Activated T-cell treated with anti-CD3 and anti-CD28 coated beads for 24 hours (primary cell): Measurements from ENCODE around the gene OR6V1.
"Not testable (repeated sequence)": the region's sequence is repeated elsewhere in the genome, so short reads cannot be mapped to it uniquely, and the experiment has no call there.

ENCODE experiments used
- DNase-seq: peaks from one replicate; pipeline ENCODE4 v3.0.0-alpha.2; 2020; ENCODE audit warnings: low read depth

Gene OR6V1

GRCh38 chr7:143042790-143043271 is 9.3 kb upstream of the OR6V1 start:
- DNase-seq, result no peak

DNA sequence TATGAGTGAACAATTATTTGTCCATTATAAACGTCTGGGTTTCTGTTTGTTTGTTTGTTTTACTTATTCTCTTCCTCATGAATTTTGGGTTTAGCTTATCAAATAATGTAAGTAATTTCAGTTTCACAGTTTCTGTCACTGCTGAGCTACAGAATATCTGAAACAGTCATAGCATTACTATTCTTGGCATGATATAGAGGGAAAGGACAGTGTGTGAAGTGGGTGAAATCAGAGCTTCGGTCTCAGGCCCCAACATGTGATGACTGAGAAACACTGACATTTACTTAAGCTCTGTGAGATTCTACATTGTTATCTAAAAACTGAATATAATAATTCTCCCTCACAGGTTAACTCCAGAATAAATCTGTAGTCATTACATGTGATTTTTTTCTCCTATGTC is 8.8 kb upstream of the OR6V1 start:
- DNase-seq, result no peak

- DNase-seq, result no peak
Measured at GRCh38 chr7:143046426-143046851, 5.7 kb upstream of the OR6V1 start.

DNA sequence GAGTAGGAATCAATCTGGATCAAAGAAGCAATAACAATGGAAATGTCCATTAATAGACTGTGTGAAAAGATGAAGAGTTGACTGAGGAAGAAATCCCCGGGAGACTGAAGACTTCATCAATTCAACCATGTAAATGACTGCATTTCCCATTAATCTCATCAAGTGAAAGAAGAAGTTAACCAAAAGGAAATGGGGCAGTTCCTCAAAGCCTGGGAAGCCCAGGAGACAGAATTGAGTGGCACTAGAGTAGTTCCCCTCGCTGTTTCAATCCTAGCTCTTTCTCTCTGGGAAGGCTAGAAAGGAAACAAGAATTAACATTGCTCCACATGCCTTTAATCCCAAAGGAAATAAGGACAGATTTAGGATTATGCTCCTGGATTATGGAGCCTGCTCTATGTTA is 4.8 kb upstream of the OR6V1 start:
- DNase-seq, result no peak

DNA sequence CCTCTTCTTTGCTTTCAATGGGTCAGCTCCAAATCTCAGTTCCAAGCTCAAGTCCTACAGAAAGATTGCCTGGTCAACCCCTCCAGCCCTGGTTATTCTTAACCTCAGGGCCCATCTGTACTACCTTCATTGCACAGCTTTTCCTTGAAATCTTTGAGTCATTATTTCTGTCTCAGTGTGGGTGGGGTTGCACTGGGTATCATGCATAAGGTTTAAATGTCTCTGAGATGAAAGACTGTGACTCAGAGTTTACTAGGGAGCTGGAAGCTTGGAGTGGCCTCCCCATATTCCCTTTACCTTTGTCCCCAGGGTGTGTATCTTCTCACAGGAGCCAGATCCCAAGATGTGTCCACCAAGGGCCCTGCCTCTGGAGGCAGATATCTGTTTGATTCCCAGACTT is 3.3 kb upstream of the OR6V1 start:
- DNase-seq, result no peak

GRCh38 chr7:143049362-143049761 is 2.8 kb upstream of the OR6V1 start:
- no peak for DNase-seq

DNA sequence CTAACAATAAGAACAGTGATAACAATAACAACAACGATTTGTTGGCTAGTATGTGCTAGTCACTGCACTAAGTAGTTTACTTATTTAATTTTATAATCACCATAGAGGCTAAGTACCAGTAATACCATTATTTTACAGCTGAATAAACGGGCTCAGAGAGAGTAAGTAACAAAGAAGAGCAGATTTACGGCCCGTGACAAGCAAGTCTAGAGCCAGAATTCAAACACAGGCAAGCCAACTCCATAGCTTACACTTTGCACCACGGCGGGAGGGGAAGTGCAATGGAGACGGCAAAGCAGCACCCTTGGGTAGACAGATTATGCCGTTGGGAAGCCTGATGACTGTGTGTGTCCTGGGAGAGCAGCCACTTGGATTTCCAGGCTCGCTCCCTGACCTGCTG is 1.2 kb upstream of the OR6V1 start:
- no peak for DNase-seq

DNA sequence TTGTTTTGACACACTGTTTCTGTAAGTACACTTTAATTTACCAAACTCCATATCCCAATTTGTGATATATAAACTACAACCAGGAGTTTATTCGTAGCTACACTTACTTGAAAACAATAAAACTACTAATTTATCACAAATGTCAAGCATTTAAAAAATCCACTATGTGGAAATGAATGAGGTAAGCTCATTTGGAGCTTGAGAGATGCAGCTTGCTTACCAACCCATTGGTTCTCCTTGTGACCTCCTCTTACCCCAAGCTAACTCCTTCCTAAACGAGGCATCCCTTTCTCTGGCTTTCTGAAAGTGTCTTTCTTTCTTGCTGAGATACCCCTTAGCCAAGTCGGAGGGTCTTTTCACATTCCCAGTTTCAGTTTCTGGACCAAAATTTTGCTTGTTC is 2.5 kb downstream of the OR6V1 start:
- no peak for DNase-seq

- DNase-seq, result no peak
Measured at GRCh38 chr7:143055754-143056153, 3.6 kb downstream of the OR6V1 start.

DNA sequence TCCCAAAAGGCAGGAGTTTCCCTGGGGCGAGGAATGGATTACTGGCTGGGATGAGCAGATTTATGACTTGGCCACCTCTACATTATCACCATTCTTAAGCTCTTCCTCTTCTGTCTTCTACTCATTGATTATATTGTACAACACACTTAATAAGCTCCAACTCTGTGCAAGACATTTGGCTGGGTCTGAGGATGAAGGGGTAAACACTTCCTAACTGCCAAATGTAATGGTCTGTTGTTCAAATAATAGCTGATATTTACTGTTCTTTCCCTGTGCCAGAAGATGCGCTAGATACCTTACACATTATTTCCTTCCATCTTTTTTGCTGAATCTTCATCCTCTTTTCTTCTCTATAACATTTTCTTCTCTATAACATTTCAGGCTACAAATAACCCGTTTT is 11.6 kb downstream of the OR6V1 start:
- DNase-seq, result no peak

GRCh38 chr7:143068446-143068845 is 16.3 kb downstream of the OR6V1 start:
- no peak for DNase-seq

DNA sequence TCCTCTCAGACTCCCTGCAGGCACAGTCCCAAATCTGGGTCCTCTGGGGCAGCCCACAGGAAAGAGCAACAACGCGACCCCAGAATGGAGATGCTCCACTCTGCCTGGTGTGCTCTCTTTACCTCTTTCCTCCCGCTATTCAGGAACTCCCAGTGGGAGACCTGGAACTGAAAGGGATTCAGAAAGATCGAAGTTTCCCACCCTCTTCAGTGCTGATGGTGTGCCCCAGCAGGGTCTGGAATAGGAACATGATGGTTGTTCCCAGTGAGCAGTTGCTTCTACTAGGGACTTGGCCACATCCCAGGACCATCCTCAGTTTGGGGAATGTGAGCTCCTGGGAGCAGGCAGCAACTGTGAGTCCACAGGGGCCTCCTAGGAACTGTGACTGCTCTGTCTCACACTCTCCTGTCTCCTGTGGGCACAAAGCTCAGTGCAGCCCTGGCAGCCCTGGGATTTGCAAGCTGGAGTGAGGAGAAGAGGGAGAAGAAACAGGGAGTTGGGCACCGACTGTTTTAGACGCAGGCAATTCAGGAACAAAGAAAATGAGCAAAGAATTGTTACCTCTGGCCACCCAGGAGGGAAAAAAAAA is 17.9 kb downstream of the OR6V1 start:
- no peak for DNase-seq

DNA sequence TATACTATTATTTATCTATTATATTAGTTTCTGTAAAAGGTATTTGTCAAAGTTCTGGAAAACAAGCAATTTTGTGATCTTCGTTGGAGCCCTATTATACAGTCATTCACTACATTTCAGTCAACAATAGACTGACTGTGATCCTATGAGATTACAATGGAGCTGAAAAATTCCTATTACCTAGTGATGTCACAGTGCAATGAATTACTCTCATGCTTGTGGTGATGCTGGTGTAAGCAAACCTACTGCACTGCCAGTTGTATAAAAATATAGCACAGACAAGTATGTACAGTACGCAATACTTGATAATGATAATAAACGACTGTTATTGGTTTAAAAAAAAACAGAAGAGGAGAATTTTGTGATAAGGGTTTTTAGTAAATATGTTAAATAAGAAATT is 21.4 kb downstream of the OR6V1 start:
- no peak for DNase-seq

- no peak for DNase-seq
Measured at GRCh38 chr7:143074141-143074540, 22.0 kb downstream of the OR6V1 start.

GRCh38 chr7:143085109-143085508 is 33.0 kb downstream of the OR6V1 start:
- DNase-seq, result no peak

GRCh38 chr7:143085610-143086009 is 33.5 kb downstream of the OR6V1 start:
- DNase-seq, result not testable (repeated sequence)

- DNase-seq, result not testable (repeated sequence)
Measured at GRCh38 chr7:143088549-143089231, 36.5 kb downstream of the OR6V1 start.

- DNase-seq, result no peak
Measured at GRCh38 chr7:143096146-143096545, 44.0 kb downstream of the OR6V1 start.

- not testable (repeated sequence) for DNase-seq
Measured at GRCh38 chr7:143099579-143099978, 47.4 kb downstream of the OR6V1 start.
